Measurements from ENCODE around the gene NRXN3. TPM values are rescaled to one million over a fixed set of nuclear protein-coding genes. Genes with fewer than 3 reads are reported as not detected.

The NRXN3 gene
- total RNA-seq, 1 donor from 2014 or later = not detected

- intact Hi-C loops (cut with micrococcal nuclease) = no loop called here
Observed at GRCh38 chr14:78902010-78902623, 731.9 kb downstream of the NRXN3 start.

GRCh38 chr14:78904094-78904493, 733.9 kb downstream of the NRXN3 start:
- intact Hi-C loops (cut with micrococcal nuclease) = no loop called here

GRCh38 chr14:78917462-78917861, 747.3 kb downstream of the NRXN3 start:
- intact Hi-C loops (cut with micrococcal nuclease) = no loop called here

GRCh38 chr14:78921856-78922255, 751.7 kb downstream of the NRXN3 start:
- intact Hi-C loops (cut with micrococcal nuclease) = no loop called here

GRCh38 chr14:78927261-78927660, 757.1 kb downstream of the NRXN3 start:
- intact Hi-C loops (cut with micrococcal nuclease) = no loop called here

- intact Hi-C loops (cut with micrococcal nuclease) = no loop called here
Observed at GRCh38 chr14:78933166-78933565, 763.0 kb downstream of the NRXN3 start.

- intact Hi-C loops (cut with micrococcal nuclease) = no loop called here
Observed at GRCh38 chr14:78933948-78934524, 763.9 kb downstream of the NRXN3 start.

- intact Hi-C loops (cut with micrococcal nuclease) = no loop called here
Observed at GRCh38 chr14:78946949-78947348, 776.8 kb downstream of the NRXN3 start.

- intact Hi-C loops (cut with micrococcal nuclease) = no loop called here
Observed at GRCh38 chr14:78947681-78948080, 777.5 kb downstream of the NRXN3 start.

GRCh38 chr14:78950649-78951048, 780.5 kb downstream of the NRXN3 start:
- intact Hi-C loops (cut with micrococcal nuclease) = no loop called here

- intact Hi-C loops (cut with micrococcal nuclease) = no loop called here
Observed at GRCh38 chr14:78951602-78952001, 781.4 kb downstream of the NRXN3 start.

GRCh38 chr14:78959674-78960264, 789.6 kb downstream of the NRXN3 start:
- intact Hi-C loops (cut with micrococcal nuclease) = loop anchor here (2.0 kb wide), 1 partner anchor 1891 kb away; no protein-coding TSS in a partner anchor

- intact Hi-C loops (cut with micrococcal nuclease) = no loop called here
Observed at GRCh38 chr14:78967111-78967809, 797.1 kb downstream of the NRXN3 start.

GRCh38 chr14:78968265-78968664, 798.1 kb downstream of the NRXN3 start:
- intact Hi-C loops (cut with micrococcal nuclease) = no loop called here

- intact Hi-C loops (cut with micrococcal nuclease) = no loop called here
Observed at GRCh38 chr14:78970677-78971076, 800.5 kb downstream of the NRXN3 start.

- intact Hi-C loops (cut with micrococcal nuclease) = no loop called here
Observed at GRCh38 chr14:78972440-78972839, 802.3 kb downstream of the NRXN3 start.

GRCh38 chr14:78974691-78975090, 804.5 kb downstream of the NRXN3 start:
- intact Hi-C loops (cut with micrococcal nuclease) = no loop called here

GRCh38 chr14:78975734-78976133, 805.6 kb downstream of the NRXN3 start:
- intact Hi-C loops (cut with micrococcal nuclease) = no loop called here

GRCh38 chr14:78978896-78979295, 808.7 kb downstream of the NRXN3 start:
- intact Hi-C loops (cut with micrococcal nuclease) = no loop called here

GRCh38 chr14:78982551-78982950, 812.4 kb downstream of the NRXN3 start:
- intact Hi-C loops (cut with micrococcal nuclease) = no loop called here

- intact Hi-C loops (cut with micrococcal nuclease) = no loop called here
Observed at GRCh38 chr14:78983126-78983525, 813.0 kb downstream of the NRXN3 start.

- intact Hi-C loops (cut with micrococcal nuclease) = no loop called here
Observed at GRCh38 chr14:78985668-78986381, 815.7 kb downstream of the NRXN3 start.

Data from T-helper 2 cell treated with Interferon-gamma antibody and Interleukin-4, amounts not matched to agents 100 ng/mL and 5 ng/mL, for 36 hours (primary cell).